ENCODE measurements around the gene SPRYD4.
A peak's percentile ranks its signal among the peaks of the same experiment; 100 is the strongest.

SPRYD4 gene

DNA sequence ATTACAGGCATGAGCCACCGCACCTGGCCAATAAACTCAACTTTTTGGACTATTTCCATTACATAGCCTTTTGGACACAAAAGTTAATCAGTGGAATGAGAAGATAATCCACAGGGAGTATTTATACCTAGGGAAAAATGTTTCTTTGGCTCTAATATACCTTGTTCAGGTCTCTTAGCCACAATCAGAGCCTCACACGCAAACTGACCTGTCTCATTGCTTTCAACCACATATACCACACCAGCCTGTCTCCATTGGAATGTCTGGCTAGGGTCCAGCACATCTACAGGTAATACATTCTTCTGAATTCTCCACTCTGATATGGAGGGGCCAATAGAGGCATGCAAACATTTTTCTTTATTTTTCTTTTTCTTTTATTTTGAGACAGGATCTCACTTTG, 49.5 kb downstream of the SPRYD4 start:
- FAIRE-seq (no peak), DNase-seq (ENCODE audit: extremely low spot score, insufficient read length, low read depth) (no peak)

GRCh38 chr12:56518570-56518969, 50.2 kb downstream of the SPRYD4 start:
- FAIRE-seq = no peak
- DNase-seq (ENCODE audit: extremely low spot score, insufficient read length, low read depth) = no peak

GRCh38 chr12:56520048-56520447, 51.7 kb downstream of the SPRYD4 start:
- FAIRE-seq (no peak), DNase-seq (ENCODE audit: extremely low spot score, insufficient read length, low read depth) (no peak)

DNA sequence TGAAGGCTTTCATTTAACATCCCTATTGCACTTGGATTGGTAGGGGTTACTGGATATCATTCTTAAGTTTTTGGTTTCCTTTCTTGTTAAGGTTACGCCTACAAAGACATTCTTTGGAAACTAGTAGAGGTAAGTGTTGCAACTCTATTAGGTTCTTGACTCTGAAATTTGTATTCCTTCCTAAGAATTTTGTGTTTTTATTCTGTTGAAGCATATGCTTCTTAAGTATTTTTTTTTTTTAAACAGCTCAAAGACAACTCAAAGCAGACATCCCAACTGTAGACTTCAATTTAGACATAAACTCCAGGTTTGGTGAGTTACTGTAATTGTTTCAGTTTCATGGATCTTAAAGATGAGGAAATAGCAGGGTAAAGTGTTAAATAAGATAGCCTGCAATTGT, 52.1 kb downstream of the SPRYD4 start:
- DNase-seq (ENCODE audit: extremely low spot score, insufficient read length, low read depth) = no peak

DNA sequence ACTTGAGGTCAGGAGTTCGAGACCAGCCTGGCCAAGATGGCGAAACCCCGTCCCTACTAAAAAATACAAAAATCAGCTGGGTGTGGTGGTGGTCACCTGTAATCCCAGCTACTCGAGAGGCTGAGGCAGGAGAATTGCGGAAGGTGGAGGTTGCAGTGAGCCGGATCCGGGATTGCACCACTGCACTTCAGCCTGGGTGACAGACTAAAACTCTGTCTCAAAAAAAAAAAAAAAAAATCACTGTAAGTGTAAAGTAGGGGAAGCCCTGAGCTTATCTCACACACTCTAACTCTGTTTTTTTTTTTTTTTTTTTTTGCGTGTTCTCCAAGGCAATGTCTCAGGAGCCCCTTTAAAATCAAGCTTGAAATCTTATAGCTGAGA, 52.8 kb downstream of the SPRYD4 start:
- DNase-seq (ENCODE audit: extremely low spot score, insufficient read length, low read depth) (no peak), FAIRE-seq (no peak)

More for the DNA sequence above, 52.1 kb downstream of the SPRYD4 start:
- no peak for FAIRE-seq

DNA sequence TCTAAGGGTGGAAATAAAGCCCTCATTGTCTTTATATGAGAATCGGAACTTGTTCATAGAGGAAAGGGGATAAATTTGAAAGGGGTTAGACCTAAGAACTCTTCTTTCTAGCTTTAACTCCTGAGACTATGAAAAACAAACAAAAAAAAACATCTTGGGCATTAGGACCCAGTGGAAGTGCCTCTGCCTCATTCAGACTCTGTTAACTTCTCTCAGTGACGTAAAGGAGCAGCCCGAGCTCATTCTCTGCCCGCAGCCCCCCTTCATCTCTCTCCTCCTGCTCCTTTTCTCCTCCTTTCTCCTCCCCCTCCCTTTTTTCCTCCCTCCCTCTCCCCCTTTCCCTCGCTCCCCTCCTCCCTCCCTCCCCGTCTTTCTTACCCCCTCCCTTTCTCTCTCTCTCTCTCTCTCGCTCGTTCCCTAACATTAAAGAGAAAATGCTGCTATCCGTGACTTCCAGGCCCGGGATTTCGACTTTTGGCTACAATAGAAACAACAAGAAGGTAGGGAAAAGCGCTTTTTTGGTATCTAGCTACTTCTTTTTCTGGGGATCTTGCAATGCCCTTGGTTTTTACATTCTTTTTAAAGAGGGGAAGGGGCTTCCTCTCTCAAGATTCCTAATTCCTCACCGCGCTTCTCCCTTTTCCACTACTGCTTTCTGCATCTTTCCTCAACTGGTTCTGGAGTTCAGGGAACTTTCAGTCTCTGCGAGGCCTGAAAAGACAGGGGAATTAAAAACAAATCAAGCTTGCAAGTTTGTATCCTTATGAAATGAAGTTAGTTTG, 53.4 kb downstream of the SPRYD4 start, which contains the start of gene RBMS2:
Gene RBMS2, plus strand, starts transcription at position 231 of the 782 bp plus-strand sequence. Its CDS starts 204 bp downstream, at position 435.
- DNase-seq (ENCODE audit: extremely low spot score, insufficient read length, low read depth) = no peak
- peak; percentile 76 for FAIRE-seq

DNA sequence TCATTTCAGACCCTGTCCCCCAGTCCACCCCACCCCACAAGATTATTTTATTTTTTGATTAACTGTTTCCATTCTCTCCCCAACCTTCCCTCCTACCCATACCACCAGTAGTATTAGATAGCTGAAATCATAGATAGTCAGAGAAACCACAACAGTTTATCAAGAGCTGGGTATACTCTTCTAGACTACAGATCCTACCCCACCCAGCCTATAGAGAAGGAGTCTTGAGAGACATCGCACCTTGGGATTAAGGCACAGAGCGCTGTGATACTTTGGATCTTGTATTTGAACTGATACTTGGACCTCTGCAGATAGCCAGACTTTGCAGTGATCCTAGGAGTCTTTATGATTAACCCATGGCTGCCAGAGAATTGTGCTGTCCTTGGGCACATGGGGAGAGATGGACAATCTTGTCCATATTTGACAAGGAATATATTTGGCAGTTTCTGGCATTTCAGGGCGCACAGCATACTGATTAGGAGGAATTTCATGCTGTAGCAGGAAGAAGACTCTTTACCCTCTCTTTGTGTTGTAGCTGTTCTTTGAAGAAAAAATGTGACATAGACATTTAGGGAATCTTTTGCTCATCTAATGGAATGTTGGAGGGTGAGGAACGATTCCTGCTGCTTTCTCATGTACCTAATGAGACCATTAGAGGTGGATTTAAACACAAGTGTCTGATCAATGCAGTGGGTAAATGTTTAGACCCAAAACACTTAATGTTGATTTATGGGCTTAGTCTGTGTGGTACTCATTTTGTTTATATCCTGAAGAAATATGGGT, 54.2 kb downstream of the SPRYD4 start:
- FAIRE-seq = no peak
- DNase-seq (ENCODE audit: extremely low spot score, insufficient read length, low read depth) = no peak

DNA sequence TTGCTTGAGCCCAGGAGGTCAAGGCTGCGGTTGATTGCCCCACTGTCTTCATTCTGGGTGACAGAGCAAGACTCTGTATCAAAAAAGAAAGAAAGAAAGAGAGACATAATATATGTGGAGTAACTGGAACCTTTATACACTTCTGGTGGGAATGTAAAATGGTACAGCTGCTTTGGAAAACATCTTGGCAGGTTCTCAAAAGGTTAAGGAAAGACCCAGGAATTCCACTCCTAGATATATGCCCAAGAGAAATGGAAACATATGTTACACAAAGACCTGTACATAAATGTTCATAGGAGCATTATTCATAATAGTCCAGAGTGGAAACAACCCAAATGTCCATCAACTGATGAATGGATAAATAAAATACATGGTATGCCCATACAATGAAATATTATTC, 60.5 kb downstream of the SPRYD4 start:
- DNase-seq (ENCODE audit: extremely low spot score, insufficient read length, low read depth) = no peak
- no peak for FAIRE-seq
